K562 (cell line): Measurements from ENCODE around the gene SPINT2. TPM values are rescaled to one million over a fixed set of nuclear protein-coding genes. Genes with fewer than 3 reads are reported as not detected.

Source experiments
- AFF1 ChIP-seq, 2 experiments: fragments of 450-650 bp; IDR thresholded peaks; 2 replicates each; pipeline ENCODE4 v1.6.1; 2018; ENCODE audit warnings: mild to moderate bottlenecking in 2 of 2, low read depth in 1 of 2; ENCODE audit not compliant: partially characterized antibody in 2 of 2
- ETS1 ChIP-seq: conservative IDR thresholded peaks from 2 replicates; pipeline ENCODE4 v1.6.1; 2011; ENCODE audit warnings: low read depth, mild to moderate bottlenecking, low read length; ENCODE audit not compliant: control insufficient read depth
- FOS ChIP-seq: IDR thresholded peaks from 3 replicates; pipeline ENCODE4 v1.6.1; 2011; ENCODE audit not compliant: insufficient read length; ENCODE audit errors: extremely low read depth
- MBD2 ChIP-seq: sonication (generic); IDR thresholded peaks from 2 replicates; pipeline ENCODE4 v1.6.1; 2016; ENCODE audit warnings: low read depth, borderline replicate concordance
- MNT ChIP-seq, 2 experiments: fragments of 450-650 bp; conservative IDR thresholded peaks; 2 replicates each; pipeline ENCODE4 v1.6.1; 2017; ENCODE audit warnings: mild to moderate bottlenecking in 2 of 2, moderate library complexity in 2 of 2
- MTF1 ChIP-seq: fragments of 250-450 bp; sonication (Bioruptor Pico); IDR thresholded peaks from 2 replicates; pipeline ENCODE4 v1.9.0; 2021; ENCODE audit warnings: moderate library complexity, mild to moderate bottlenecking, inconsistent platforms, borderline replicate concordance
- NCOA1 ChIP-seq: fragments of 450-650 bp; IDR thresholded peaks from 2 replicates; pipeline ENCODE4 v1.6.1; 2016; ENCODE audit warnings: low read depth
- NONO ChIP-seq, 2 experiments: fragments of 200-400 bp in 1 of 2; fragments of 450-650 bp in 1 of 2; formaldehyde crosslinking in 1 of 2; IDR thresholded peaks; 2 replicates each; pipeline ENCODE4 v1.6.1; 2017; ENCODE audit warnings: low read depth in 2 of 2, mild to moderate bottlenecking in 2 of 2, moderate library complexity in 2 of 2, low read length in 1 of 2
- NR2C2 ChIP-seq, 2 experiments: fragments of 200-800 bp in 1 of 2; sonication (Bioruptor generic) in 1 of 2; sonication (generic) in 1 of 2; formaldehyde crosslinking in 1 of 2; IDR thresholded peaks; 2 replicates each; pipeline versions ENCODE4 v1.6.1 to v1.8.0; 2016 to 2022; ENCODE audit warnings: mild to moderate bottlenecking in 1 of 2, missing compliant biosample characterization in 1 of 2, missing genetic modification characterization in 1 of 2, missing genetic modification reagents in 1 of 2
- NRF1 ChIP-seq, 2 experiments: fragments of 450-650 bp; IDR thresholded peaks in 1 of 2; conservative IDR thresholded peaks in 1 of 2; 2 replicates each; pipeline ENCODE4 v1.6.1; 2014; ENCODE audit warnings: mild to moderate bottlenecking in 2 of 2
- POLR2B ChIP-seq: fragments of 450-650 bp; IDR thresholded peaks from 2 replicates; pipeline ENCODE4 v1.6.1; 2018; ENCODE audit warnings: low read depth; ENCODE audit not compliant: partially characterized antibody
- RCOR1 ChIP-seq, 2 experiments: IDR thresholded peaks; 2 replicates each; pipeline ENCODE4 v1.6.1; 2012; ENCODE audit warnings: low read depth in 2 of 2, low read length in 2 of 2, borderline replicate concordance in 1 of 2, improper control_type of control experiment in 1 of 2
- RNF2 ChIP-seq: sonication (generic); IDR thresholded peaks from 2 replicates; pipeline ENCODE4 v1.6.1; 2016
- SRF ChIP-seq, 2 experiments: fragments of 250-450, 450-650 bp in 1 of 2; sonication (Bioruptor Pico) in 1 of 2; sonication (generic) in 1 of 2; formaldehyde crosslinking; IDR thresholded peaks; 2 replicates each; pipeline versions ENCODE4 v1.5.0 to v1.5.1; 2020 to 2022; ENCODE audit warnings: mild to moderate bottlenecking in 1 of 2, missing genetic modification reagents in 1 of 2
- SRSF7 ChIP-seq: fragments of 200-400 bp; formaldehyde crosslinking; optimal IDR thresholded peaks from 2 replicates; pipeline ENCODE3; 2017; ENCODE audit warnings: mild to moderate bottlenecking, low read depth, low read length
- ZC3H8 ChIP-seq: fragments of 450-650 bp; IDR thresholded peaks from 2 replicates; pipeline ENCODE4 v1.6.1; 2017
- ZFP1 ChIP-seq: fragments of 450-650 bp; formaldehyde crosslinking; IDR thresholded peaks from 2 replicates; pipeline ENCODE4 v1.4.0; 2020; ENCODE audit warnings: mild to moderate bottlenecking, mixed read lengths
- ZNF583 ChIP-seq: fragments of 250-450 bp; sonication (Bioruptor Pico); IDR thresholded peaks from 2 replicates; pipeline ENCODE4 v1.4.0; 2020
- polyA plus RNA-seq, 8 experiments: library from polyadenylated mRNA; depleted of rRNA in 4 of 8; stranded (reverse) in 5 of 8; unstranded in 3 of 8; fragments of >200 nt; fragmentation: Nextera tagmentation in 2 of 8; fragmentation: Illumina TruSeq in 1 of 8; extraction: Ambion mirVana in 2 of 8; extraction: Trizol in 1 of 8; gene quantifications; 2 replicates each; pipeline versions ENCODE4 v1.2.1 to v1.2.3, GENCODE V29; 2011 to 2014; ENCODE audit warnings: inconsistent platforms in 1 of 8, missing spikeins in 1 of 8
- total RNA-seq, 7 experiments: library from RNA; depleted of rRNA in 6 of 7; stranded (reverse); fragments of >200 nt in 6 of 7; fragmentation: Illumina TruSeq in 2 of 7; extraction: Trizol in 2 of 7; gene quantifications; 2 replicates each; pipeline versions ENCODE4 v1.2.1 to v1.2.3, GENCODE V29; 2011 to 2021; ENCODE audit warnings: low replicate concordance in 1 of 7
- TF ChIP-seq, protein P1 (sequence below): fragments of 450-650 bp; IDR thresholded peaks from 2 replicates; pipeline ENCODE4 v1.6.1; 2014; ENCODE audit warnings: low read depth, mild to moderate bottlenecking, moderate library complexity, borderline replicate concordance

The SPINT2 gene
- total and polyA plus RNA-seq, 9 of the 15 experiments (the other 6 are each of a cell fraction or from before 2014, with no cell fraction given) = 0.65 to 4.5 (median 3.4) TPM

GRCh38 chr19:38229585-38230073 lies 34.7 kb upstream of the SPINT2 start (continued):
- TF ChIP-seq AFF1 (IDR thresholded peaks at IDR 0.05; ENCODE audit: low read depth in 1 of 2, partially characterized antibody in 2 of 2) (peak in 1 of 2 experiments; percentile 93), MNT (conservative IDR thresholded peaks at IDR 0.05) (peak in 1 of 2 experiments; percentile 36; a peak in 1 of 4 replicates), NRF1 (conservative IDR thresholded peaks at IDR 0.05 in 1 of 2, IDR thresholded peaks at IDR 0.05 in 1 of 2) (peak; percentile 67 to 72; a peak in 3 of 4 replicates), RCOR1 (IDR thresholded peaks at IDR 0.05; ENCODE audit: borderline replicate concordance in 1 of 2, low read depth in 2 of 2, low read length in 2 of 2) (peak; percentile 91 to 100), MBD2 (peak; percentile 86), SRSF7 (no peak), ETS1 (peak; percentile 83), ZFP1 (CRISPR knock-in tag) (no peak), SRF (CRISPR knock-in tag; IDR thresholded peaks at IDR 0.05) (peak in 1 of 2 experiments; percentile 38; a peak in 1 of 4 replicates), ZNF583 (CRISPR knock-in tag) (no peak), NR2C2 (CRISPR knock-in tag; IDR thresholded peaks at IDR 0.05) (no peak), NR2C2 (tag; IDR thresholded peaks at IDR 0.05) (no peak), MTF1 (CRISPR knock-in tag) (no peak), POLR2B (no peak), FOS (peak; percentile 68), RNF2 (no peak), NONO (IDR thresholded peaks at IDR 0.05; ENCODE audit: low read depth in 2 of 2, low read length in 1 of 2) (peak in 1 of 2 experiments; percentile 34; a peak in 1 of 4 replicates), ZC3H8 (no peak), NCOA1 (no peak)
- TF ChIP-seq, protein P1, sequence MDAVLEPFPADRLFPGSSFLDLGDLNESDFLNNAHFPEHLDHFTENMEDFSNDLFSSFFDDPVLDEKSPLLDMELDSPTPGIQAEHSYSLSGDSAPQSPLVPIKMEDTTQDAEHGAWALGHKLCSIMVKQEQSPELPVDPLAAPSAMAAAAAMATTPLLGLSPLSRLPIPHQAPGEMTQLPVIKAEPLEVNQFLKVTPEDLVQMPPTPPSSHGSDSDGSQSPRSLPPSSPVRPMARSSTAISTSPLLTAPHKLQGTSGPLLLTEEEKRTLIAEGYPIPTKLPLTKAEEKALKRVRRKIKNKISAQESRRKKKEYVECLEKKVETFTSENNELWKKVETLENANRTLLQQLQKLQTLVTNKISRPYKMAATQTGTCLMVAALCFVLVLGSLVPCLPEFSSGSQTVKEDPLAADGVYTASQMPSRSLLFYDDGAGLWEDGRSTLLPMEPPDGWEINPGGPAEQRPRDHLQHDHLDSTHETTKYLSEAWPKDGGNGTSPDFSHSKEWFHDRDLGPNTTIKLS = peak; percentile 50; the same call in 1 of the 2 replicates
